ENCODE measurements around the gene ARHGAP24.

Gene ARHGAP24

GRCh38 chr4:85773372-85773771 is 298.4 kb downstream of the ARHGAP24 start:
- WGBS (ENCODE audit: insufficient coverage): no CpG with 5 or more reads among the region's 1 CpG
- H3K27ac ChIP-seq (ENCODE audit: insufficient read depth in 1 of 2, low read depth in 1 of 2, low read length in 2 of 2, poor library complexity in 1 of 2, severe bottlenecking in 2 of 2): no peak overlapping the region
- H3K4me1 ChIP-seq (ENCODE audit: control extremely low read depth in 1 of 4, control insufficient read depth in 4 of 4, insufficient read depth in 4 of 4, low read length in 3 of 4): no peaks in the 10 kb centered on the region
- CTCF ChIA-PET: interaction anchor here (0.8 kb wide), 1 partner anchor 191 kb away, joined by 4 read pairs; no protein-coding TSS in a partner anchor
- H3K27me3 ChIP-seq (replicated peaks in 2 of 5; ENCODE audit: control insufficient read depth in 4 of 5, insufficient read depth in 5 of 5, low read length in 4 of 5): no peaks in the 10 kb centered on the region
- H3K36me3 ChIP-seq (ENCODE audit: control insufficient read depth in 4 of 4, insufficient read depth in 4 of 4, low read length in 3 of 4): no peaks in the 10 kb centered on the region
- H3K4me3 ChIP-seq (ENCODE audit: control insufficient read depth in 1 of 7, extremely low read depth in 1 of 7, insufficient read depth in 4 of 7, low read depth in 2 of 7, low read length in 6 of 7): no peak overlapping the region
- POLR2A ChIA-PET: no interaction called here
- H3K9me3 ChIP-seq (ENCODE audit: control extremely low read depth in 1 of 5, control insufficient read depth in 4 of 5, insufficient read depth in 2 of 5, low read depth in 1 of 5, low read length in 4 of 5): no peaks in the 10 kb centered on the region
- DNase-seq: no peak

GRCh38 chr4:85774000-85774399 is 299.1 kb downstream of the ARHGAP24 start:
- no peaks in the 10 kb centered on the region for H3K36me3 ChIP-seq (ENCODE audit: control insufficient read depth in 4 of 4, insufficient read depth in 4 of 4, low read length in 3 of 4)
- POLR2A ChIA-PET: no interaction called here
- WGBS (ENCODE audit: insufficient coverage): 100% methylated on average over 1 of the region's 1 CpG
- H3K27me3 ChIP-seq (replicated peaks in 2 of 5; ENCODE audit: control insufficient read depth in 4 of 5, insufficient read depth in 5 of 5, low read length in 4 of 5): no peaks in the 10 kb centered on the region
- DNase-seq: no peak
- H3K27ac ChIP-seq (ENCODE audit: insufficient read depth in 1 of 2, low read depth in 1 of 2, low read length in 2 of 2, poor library complexity in 1 of 2, severe bottlenecking in 2 of 2): no peak overlapping the region
- no peak overlapping the region for H3K4me3 ChIP-seq (ENCODE audit: control insufficient read depth in 1 of 7, extremely low read depth in 1 of 7, insufficient read depth in 4 of 7, low read depth in 2 of 7, low read length in 6 of 7)
- no peaks in the 10 kb centered on the region for H3K4me1 ChIP-seq (ENCODE audit: control extremely low read depth in 1 of 4, control insufficient read depth in 4 of 4, insufficient read depth in 4 of 4, low read length in 3 of 4)
- no peaks in the 10 kb centered on the region for H3K9me3 ChIP-seq (ENCODE audit: control extremely low read depth in 1 of 5, control insufficient read depth in 4 of 5, insufficient read depth in 2 of 5, low read depth in 1 of 5, low read length in 4 of 5)
- CTCF ChIA-PET: interaction anchor here (0.6 to 0.8 kb wide), 3 partner anchors 23 to 190 kb away, joined by 3 to 4 read pairs (median 3); no protein-coding TSS in a partner anchor

GRCh38 chr4:85774489-85774888 is 299.5 kb downstream of the ARHGAP24 start:
- Histone ChIP-seq H3K4me1 (ENCODE audit: control extremely low read depth in 1 of 4, control insufficient read depth in 4 of 4, insufficient read depth in 4 of 4, low read length in 3 of 4) (no peaks in the 10 kb centered on the region), H3K4me3 (ENCODE audit: control insufficient read depth in 1 of 7, extremely low read depth in 1 of 7, insufficient read depth in 4 of 7, low read depth in 2 of 7, low read length in 6 of 7) (no peak overlapping the region), H3K9me3 (ENCODE audit: control extremely low read depth in 1 of 5, control insufficient read depth in 4 of 5, insufficient read depth in 2 of 5, low read depth in 1 of 5, low read length in 4 of 5) (no peaks in the 10 kb centered on the region), H3K27me3 (replicated peaks in 2 of 5; ENCODE audit: control insufficient read depth in 4 of 5, insufficient read depth in 5 of 5, low read length in 4 of 5) (no peaks in the 10 kb centered on the region), H3K27ac (ENCODE audit: insufficient read depth in 1 of 2, low read depth in 1 of 2, low read length in 2 of 2, poor library complexity in 1 of 2, severe bottlenecking in 2 of 2) (no peak overlapping the region), H3K36me3 (ENCODE audit: control insufficient read depth in 4 of 4, insufficient read depth in 4 of 4, low read length in 3 of 4) (no peaks in the 10 kb centered on the region)
- no peak for DNase-seq
- ChIA-PET POLR2A (no interaction called here), CTCF (interaction anchor here (0.6 to 0.8 kb wide), 2 partner anchors 22 to 27 kb away, joined by 3 read pairs; no protein-coding TSS in a partner anchor)
- 92% methylated on average over 2 of the region's 3 CpGs for WGBS (ENCODE audit: insufficient coverage)

GRCh38 chr4:85776096-85776495 is 301.1 kb downstream of the ARHGAP24 start:
- Histone ChIP-seq H3K27me3 (replicated peaks in 2 of 5; ENCODE audit: control insufficient read depth in 4 of 5, insufficient read depth in 5 of 5, low read length in 4 of 5) (no peaks in the 10 kb centered on the region), H3K4me3 (ENCODE audit: control insufficient read depth in 1 of 7, extremely low read depth in 1 of 7, insufficient read depth in 4 of 7, low read depth in 2 of 7, low read length in 6 of 7) (no peak overlapping the region), H3K4me1 (ENCODE audit: control extremely low read depth in 1 of 4, control insufficient read depth in 4 of 4, insufficient read depth in 4 of 4, low read length in 3 of 4) (no peaks in the 10 kb centered on the region), H3K9me3 (ENCODE audit: control extremely low read depth in 1 of 5, control insufficient read depth in 4 of 5, insufficient read depth in 2 of 5, low read depth in 1 of 5, low read length in 4 of 5) (no peaks in the 10 kb centered on the region), H3K27ac (ENCODE audit: insufficient read depth in 1 of 2, low read depth in 1 of 2, low read length in 2 of 2, poor library complexity in 1 of 2, severe bottlenecking in 2 of 2) (no peak overlapping the region), H3K36me3 (ENCODE audit: control insufficient read depth in 4 of 4, insufficient read depth in 4 of 4, low read length in 3 of 4) (no peaks in the 10 kb centered on the region)
- 95% methylated on average over 2 of the region's 2 CpGs for WGBS (ENCODE audit: insufficient coverage)
- ChIA-PET POLR2A (no interaction called here), CTCF (no interaction called here)
- no peak for DNase-seq

GRCh38 chr4:85776579-85776978 is 301.6 kb downstream of the ARHGAP24 start:
- DNase-seq: no peak
- H3K4me1 ChIP-seq (ENCODE audit: control extremely low read depth in 1 of 4, control insufficient read depth in 4 of 4, insufficient read depth in 4 of 4, low read length in 3 of 4): no peaks in the 10 kb centered on the region
- WGBS (ENCODE audit: insufficient coverage): no CpG with 5 or more reads among the region's 1 CpG
- no peaks in the 10 kb centered on the region for H3K27me3 ChIP-seq (replicated peaks in 2 of 5; ENCODE audit: control insufficient read depth in 4 of 5, insufficient read depth in 5 of 5, low read length in 4 of 5)
- no peak overlapping the region for H3K27ac ChIP-seq (ENCODE audit: insufficient read depth in 1 of 2, low read depth in 1 of 2, low read length in 2 of 2, poor library complexity in 1 of 2, severe bottlenecking in 2 of 2)
- H3K4me3 ChIP-seq (ENCODE audit: control insufficient read depth in 1 of 7, extremely low read depth in 1 of 7, insufficient read depth in 4 of 7, low read depth in 2 of 7, low read length in 6 of 7): no peak overlapping the region
- H3K9me3 ChIP-seq (ENCODE audit: control extremely low read depth in 1 of 5, control insufficient read depth in 4 of 5, insufficient read depth in 2 of 5, low read depth in 1 of 5, low read length in 4 of 5): no peaks in the 10 kb centered on the region
- ChIA-PET CTCF (interaction anchor here (1.3 kb wide), 1 partner anchor 16 kb away, joined by 3 read pairs; no protein-coding TSS in a partner anchor), POLR2A (no interaction called here)
- no peaks in the 10 kb centered on the region for H3K36me3 ChIP-seq (ENCODE audit: control insufficient read depth in 4 of 4, insufficient read depth in 4 of 4, low read length in 3 of 4)

GRCh38 chr4:85777908-85778631 is 303.1 kb downstream of the ARHGAP24 start:
- peak in 1 of 3 donors; percentile 1 for DNase-seq
- no peaks in the 10 kb centered on the region for H3K4me1 ChIP-seq (ENCODE audit: control extremely low read depth in 1 of 4, control insufficient read depth in 4 of 4, insufficient read depth in 4 of 4, low read length in 3 of 4)
- ChIA-PET CTCF (interaction anchor here (1.1 to 2.1 kb wide), 4 partner anchors 8 to 21 kb away, joined by 3 to 9 read pairs (median 4); no protein-coding TSS in a partner anchor), POLR2A (no interaction called here)
- H3K27ac ChIP-seq (ENCODE audit: insufficient read depth in 1 of 2, low read depth in 1 of 2, low read length in 2 of 2, poor library complexity in 1 of 2, severe bottlenecking in 2 of 2): no peak overlapping the region
- no peaks in the 10 kb centered on the region for H3K9me3 ChIP-seq (ENCODE audit: control extremely low read depth in 1 of 5, control insufficient read depth in 4 of 5, insufficient read depth in 2 of 5, low read depth in 1 of 5, low read length in 4 of 5)
- WGBS (ENCODE audit: insufficient coverage): 100% methylated on average over 1 of the region's 3 CpGs
- H3K4me3 ChIP-seq (ENCODE audit: control insufficient read depth in 1 of 7, extremely low read depth in 1 of 7, insufficient read depth in 4 of 7, low read depth in 2 of 7, low read length in 6 of 7): no peak overlapping the region
- H3K36me3 ChIP-seq (ENCODE audit: control insufficient read depth in 4 of 4, insufficient read depth in 4 of 4, low read length in 3 of 4): no peaks in the 10 kb centered on the region
- H3K27me3 ChIP-seq (replicated peaks in 2 of 5; ENCODE audit: control insufficient read depth in 4 of 5, insufficient read depth in 5 of 5, low read length in 4 of 5): no peaks in the 10 kb centered on the region

- no peaks in the 10 kb centered on the region for H3K9me3 ChIP-seq (ENCODE audit: control extremely low read depth in 1 of 5, control insufficient read depth in 4 of 5, insufficient read depth in 2 of 5, low read depth in 1 of 5, low read length in 4 of 5)
- CTCF ChIA-PET: interaction anchor here (1.1 to 2.1 kb wide), 3 partner anchors 8 to 20 kb away, joined by 3 to 9 read pairs (median 5); no protein-coding TSS in a partner anchor
- WGBS (ENCODE audit: insufficient coverage): 100% methylated on average over 1 of the region's 3 CpGs
- H3K4me1 ChIP-seq (ENCODE audit: control extremely low read depth in 1 of 4, control insufficient read depth in 4 of 4, insufficient read depth in 4 of 4, low read length in 3 of 4): no peaks in the 10 kb centered on the region
- no peak overlapping the region for H3K27ac ChIP-seq (ENCODE audit: insufficient read depth in 1 of 2, low read depth in 1 of 2, low read length in 2 of 2, poor library complexity in 1 of 2, severe bottlenecking in 2 of 2)
- DNase-seq: no peak
- no peaks in the 10 kb centered on the region for H3K36me3 ChIP-seq (ENCODE audit: control insufficient read depth in 4 of 4, insufficient read depth in 4 of 4, low read length in 3 of 4)
- no peak overlapping the region for H3K4me3 ChIP-seq (ENCODE audit: control insufficient read depth in 1 of 7, extremely low read depth in 1 of 7, insufficient read depth in 4 of 7, low read depth in 2 of 7, low read length in 6 of 7)
- POLR2A ChIA-PET: interaction anchor here (0.6 kb wide), 1 partner anchor 16 kb away, joined by 3 read pairs; no protein-coding TSS in a partner anchor
- H3K27me3 ChIP-seq (replicated peaks in 2 of 5; ENCODE audit: control insufficient read depth in 4 of 5, insufficient read depth in 5 of 5, low read length in 4 of 5): no peaks in the 10 kb centered on the region
Measured at GRCh38 chr4:85778632-85779131, 303.7 kb downstream of the ARHGAP24 start.

Measured in common myeloid progenitor, CD34-positive (primary cell).